Skeletal muscle cell (primary cell): ENCODE measurements around the gene KMT5B.
A peak's percentile ranks its signal among the peaks of the same experiment; 100 is the strongest.

Experiments used
- DNase-seq: peaks from one replicate; pipeline ENCODE4 v3.0.0-alpha.2; 2010; ENCODE audit warnings: low read depth
- H3K4me3 ChIP-seq: 2 replicates; pipeline ENCODE4 v1.5.1; 2011; ENCODE audit warnings: low read depth, mild to moderate bottlenecking, control low read depth, low read length, moderate library complexity

The KMT5B gene

DNA sequence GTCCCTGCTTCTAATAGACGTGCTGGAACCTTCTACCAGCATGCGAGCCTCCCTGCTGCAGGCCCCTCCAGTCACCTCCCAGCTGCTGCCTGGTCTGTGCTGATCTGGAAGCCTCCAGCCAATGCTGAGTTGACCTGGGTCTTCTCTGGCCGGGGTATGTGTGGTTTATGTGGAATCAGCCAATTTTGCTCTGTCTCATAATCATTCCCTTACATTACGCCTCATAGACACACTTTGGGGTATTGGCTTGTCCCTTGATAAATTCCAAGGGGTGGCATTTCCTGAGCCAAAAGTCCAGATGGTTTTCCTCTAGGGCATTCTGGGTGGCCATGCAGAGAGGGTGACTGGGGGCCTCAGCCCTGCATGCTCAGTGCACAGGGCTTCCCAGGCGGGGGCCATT is 8.3 kb upstream of the KMT5B start:
- DNase-seq = no peak
- no peak overlapping the region for H3K4me3 ChIP-seq

GRCh38 chr11:68216171-68216938 is 3.3 kb upstream of the KMT5B start:
- no peak for DNase-seq
- H3K4me3 ChIP-seq = no peak overlapping the region

DNA sequence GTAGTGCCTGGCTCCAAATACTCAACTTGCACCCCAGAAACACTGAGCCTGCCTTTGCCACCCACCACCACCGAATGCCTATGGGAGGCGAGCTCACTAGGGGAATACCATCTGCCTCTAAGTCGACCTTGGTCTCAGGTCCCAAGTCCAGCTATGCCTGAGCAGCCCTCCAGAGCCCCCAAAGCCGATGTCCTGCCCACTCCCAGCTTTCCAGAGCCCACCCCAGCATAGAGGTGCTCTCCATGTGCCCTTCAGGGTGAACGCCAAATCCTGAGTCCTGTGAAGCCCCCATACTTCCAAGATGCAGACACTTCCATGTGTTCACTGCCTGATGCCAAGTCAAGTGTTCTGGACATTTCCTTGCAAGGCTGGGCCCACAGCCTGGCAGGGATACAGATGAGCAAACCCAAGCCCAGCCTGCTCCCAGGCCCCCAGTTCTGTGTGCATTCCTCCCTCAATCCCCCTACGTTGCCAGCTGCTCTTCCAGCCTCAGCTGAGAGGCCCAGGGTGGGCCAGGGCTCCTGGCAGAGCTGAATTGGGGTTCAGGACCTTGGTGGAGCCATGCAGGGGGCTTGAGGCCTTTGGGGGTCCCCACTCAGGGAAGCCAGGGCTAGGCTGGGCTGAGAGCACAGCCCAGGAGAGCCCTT is 2.6 kb upstream of the KMT5B start:
- H3K4me3 ChIP-seq = no peak overlapping the region
- DNase-seq = no peak

DNA sequence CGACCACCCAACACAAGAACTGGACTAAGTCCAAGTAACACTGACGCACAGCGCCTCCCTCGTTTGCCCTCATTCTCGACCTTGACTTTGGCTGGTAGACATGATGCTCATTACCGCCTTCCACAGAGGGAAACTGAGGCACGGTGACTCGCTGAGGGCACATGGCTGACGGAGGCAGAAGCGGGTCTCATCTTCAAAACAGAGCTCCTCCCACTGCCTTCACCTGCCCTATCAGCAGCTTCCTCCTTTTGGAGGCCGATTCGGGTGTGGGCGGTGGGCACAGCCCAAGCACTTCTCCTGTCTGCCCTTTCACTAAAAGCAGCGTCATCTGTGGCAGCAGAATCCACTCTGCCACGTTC is 2.0 kb upstream of the KMT5B start:
- no peak overlapping the region for H3K4me3 ChIP-seq
- DNase-seq = no peak

DNA sequence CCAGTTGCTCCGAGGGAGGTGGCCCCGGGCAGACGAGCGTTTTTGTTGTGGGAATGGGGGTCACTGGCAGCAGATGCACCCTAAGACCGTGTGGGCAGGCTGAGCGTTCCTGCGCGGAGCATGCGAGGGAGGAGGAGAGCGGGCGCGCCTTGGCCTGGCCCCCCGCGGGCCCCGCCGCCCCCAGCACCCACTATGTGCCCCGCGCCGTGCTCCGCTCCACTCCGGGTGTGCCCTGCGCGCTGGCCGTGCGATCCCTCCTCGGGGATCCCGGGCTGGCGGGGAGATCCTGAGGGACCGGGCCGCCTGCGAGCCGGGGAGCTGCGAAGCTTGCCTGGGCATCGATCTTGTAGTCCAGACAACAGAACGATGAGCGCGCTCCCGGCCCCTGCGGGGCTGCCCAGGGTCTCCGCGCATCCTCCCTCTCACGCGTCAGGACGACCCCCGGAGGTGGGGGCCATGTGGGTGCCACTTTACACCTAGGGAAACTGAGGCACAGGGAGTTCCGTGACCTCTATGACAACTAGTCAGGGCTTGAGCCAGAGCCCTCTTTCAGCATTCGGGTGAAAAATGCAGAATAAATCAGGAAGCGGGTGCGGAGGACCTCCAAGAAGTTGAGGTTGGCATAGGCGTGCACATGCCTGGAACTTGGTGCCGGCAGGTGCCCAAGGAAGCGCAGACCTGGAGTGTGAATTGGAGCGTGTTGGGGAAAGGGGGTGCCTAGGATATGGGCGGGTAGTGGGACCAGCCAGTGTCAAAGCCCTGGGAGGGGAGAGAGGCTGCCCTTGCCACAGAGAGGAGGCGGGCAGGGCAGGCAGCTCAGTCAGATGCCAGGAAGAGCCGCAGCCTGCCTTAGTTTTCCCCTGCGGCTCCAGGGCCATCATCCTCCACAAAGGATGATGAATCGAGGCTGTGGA is 1.3 kb upstream of the KMT5B start:
- peak overlapping the region; percentile 76 for H3K4me3 ChIP-seq
- DNase-seq = no peak

- peak; percentile 96 for DNase-seq
- H3K4me3 ChIP-seq = peak overlapping the region; percentile 76
These were observed 568 bp upstream of the KMT5B start for GRCh38 chr11:68213555-68214172.

DNA sequence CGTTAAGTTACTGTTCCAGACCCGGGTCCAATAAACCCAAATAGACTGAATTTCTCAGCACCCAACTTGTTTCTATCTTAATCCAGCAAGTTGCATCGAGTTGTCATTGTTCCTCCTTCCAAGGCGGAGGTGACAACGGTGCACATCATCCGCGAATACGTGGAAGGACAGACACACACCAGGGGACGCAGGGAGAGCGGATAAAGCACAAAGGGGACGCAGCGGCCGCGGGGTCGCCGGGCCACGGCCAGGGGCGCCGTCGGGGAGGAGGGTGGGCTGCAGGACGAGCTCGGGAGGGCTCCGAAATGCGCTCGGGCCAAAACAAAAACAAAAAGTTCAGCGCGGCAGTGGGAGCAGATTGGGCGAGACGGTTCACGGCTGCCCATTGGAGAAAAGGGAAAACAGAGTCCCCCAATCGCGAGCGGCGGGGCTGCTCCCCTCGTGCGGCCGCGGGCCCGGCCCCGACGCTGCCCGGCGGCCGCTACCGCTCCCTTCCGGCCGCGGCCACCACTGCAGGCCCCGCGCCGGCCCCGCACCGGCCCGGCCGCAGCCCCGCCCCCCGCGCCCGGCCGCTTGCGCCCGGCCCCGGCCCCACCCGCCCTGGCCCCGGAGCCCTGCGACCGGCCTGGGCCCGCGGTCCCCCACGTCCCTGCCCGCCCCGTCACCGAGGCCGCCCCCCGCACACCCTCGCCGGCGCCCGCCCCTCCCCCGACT is 518 bp downstream of the KMT5B start:
- H3K4me3 ChIP-seq = peak overlapping the region; percentile 94

GRCh38 chr11:68211546-68211945 is 1.6 kb downstream of the KMT5B start:
- DNase-seq = no peak
- H3K4me3 ChIP-seq = peak overlapping the region; percentile 94

More for the DNA sequence above, 518 bp downstream of the KMT5B start:
- peak; percentile 38 for DNase-seq

DNA sequence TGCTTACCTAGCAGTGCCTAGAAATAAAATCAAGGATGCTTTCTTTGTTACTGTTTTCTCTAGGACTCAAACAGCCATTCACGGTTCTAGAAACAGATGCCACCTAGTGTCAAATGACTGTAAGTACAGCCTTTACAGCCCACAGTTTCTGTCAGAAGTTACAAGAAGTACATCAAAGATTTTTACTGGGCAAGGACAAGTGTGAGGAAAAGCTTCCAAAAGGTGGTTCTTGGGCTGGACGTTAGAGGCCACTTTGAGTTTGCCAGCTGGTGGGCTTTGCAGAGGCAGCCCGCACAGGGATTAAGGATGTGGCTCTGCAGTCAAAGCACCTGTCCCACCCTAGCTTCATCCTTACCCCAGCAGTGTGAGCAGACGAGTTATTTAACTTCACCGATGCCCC is 6.9 kb downstream of the KMT5B start:
- H3K4me3 ChIP-seq = no peak overlapping the region
- DNase-seq = peak; percentile 13

- H3K4me3 ChIP-seq = no peak overlapping the region
- DNase-seq = no peak
These were observed 8.7 kb downstream of the KMT5B start for GRCh38 chr11:68204402-68204801.

GRCh38 chr11:68202165-68202564 is 10.9 kb downstream of the KMT5B start:
- no peak overlapping the region for H3K4me3 ChIP-seq
- DNase-seq = no peak

DNA sequence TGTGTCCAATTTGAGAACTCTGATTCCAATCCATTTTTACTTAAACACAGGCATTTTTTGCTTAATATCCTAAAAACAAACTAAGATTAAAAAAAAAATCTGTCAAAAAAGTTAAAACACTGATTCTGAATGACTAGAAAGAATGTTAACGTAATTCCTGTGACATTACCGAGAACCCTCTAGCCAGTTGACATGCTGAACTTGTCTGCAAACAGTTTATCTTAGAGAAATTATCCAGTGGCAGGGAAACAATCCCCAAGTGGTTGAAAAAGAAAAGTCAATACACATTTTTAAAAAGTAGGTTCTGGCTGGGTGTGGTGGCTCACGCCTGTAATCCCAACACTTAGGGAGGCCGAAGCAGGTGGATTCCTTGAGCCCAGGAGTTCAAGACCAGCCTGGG is 11.6 kb downstream of the KMT5B start:
- H3K4me3 ChIP-seq = no peak overlapping the region
- no peak for DNase-seq

GRCh38 chr11:68200639-68201038 is 12.5 kb downstream of the KMT5B start:
- H3K4me3 ChIP-seq = no peak overlapping the region
- DNase-seq = peak; percentile 78

- no peak overlapping the region for H3K4me3 ChIP-seq
- DNase-seq = no peak
These were observed 13.7 kb downstream of the KMT5B start for GRCh38 chr11:68199295-68199987.

GRCh38 chr11:68196219-68196618 is 16.9 kb downstream of the KMT5B start:
- DNase-seq = no peak
- no peak overlapping the region for H3K4me3 ChIP-seq

DNA sequence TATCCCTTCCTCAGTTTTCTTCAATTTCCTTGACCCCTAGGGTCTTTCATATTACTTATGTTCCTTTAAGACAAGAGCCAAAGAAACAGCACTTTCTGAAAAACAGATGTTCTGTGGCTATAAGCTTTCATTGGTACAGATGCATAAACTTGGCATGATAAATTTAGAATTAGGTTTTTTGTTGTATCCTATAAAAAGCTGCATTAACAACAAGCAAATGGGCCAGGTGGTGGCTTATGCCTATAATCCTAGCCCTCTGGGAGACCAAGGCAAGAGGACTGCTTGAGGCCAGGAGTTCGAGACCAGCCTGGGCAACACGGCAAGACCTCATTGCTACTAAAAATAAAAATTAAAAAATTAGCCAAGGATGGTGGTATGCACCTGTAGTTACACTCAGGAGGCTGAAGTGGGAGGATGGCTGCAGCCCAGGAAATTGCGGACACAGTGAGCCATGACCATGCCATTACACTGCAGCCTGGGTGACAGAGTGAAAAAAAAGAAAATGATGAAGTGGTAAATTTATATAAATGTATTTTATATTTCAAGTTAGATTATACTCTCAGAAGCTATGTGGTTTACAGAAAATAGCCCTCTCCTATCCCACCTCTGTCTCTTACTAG is 18.3 kb downstream of the KMT5B start:
- H3K4me3 ChIP-seq = no peak overlapping the region
- no peak for DNase-seq

- no peak overlapping the region for H3K4me3 ChIP-seq
- DNase-seq = no peak
These were observed 20.1 kb downstream of the KMT5B start for GRCh38 chr11:68193018-68193417.
